ENCODE results near the gene PSG2.
"Not testable (repeated sequence)": the region's sequence is repeated elsewhere in the genome, so short reads cannot be mapped to it uniquely, and the experiment has no call there.

The PSG2 gene

DNA sequence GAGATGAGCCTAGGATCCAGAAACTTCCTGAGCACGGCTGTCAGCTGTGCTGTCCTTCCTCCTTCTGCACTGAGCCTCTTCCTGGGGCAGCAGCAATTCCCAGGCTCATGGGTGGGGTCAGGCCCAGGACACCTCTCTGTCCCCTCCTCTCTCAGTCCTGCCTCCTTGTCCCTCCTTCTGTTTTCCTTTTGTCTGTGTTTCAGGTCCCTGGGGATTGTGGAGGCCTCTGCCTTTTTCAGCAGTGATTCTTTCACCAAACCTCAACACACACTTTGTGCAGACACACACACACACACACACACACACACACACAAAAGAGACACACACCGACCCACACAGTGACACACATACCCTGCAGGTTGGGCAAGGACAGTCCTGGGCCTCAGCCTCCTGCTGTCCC is at the start of gene PSG2:
Gene PSG2, minus strand, starts transcription at position 101 of the 400 bp plus-strand sequence. CDS start 132 bp downstream, outside the sequence.
- not testable (repeated sequence) for DNase-seq

GRCh38 chr19:43131281-43131842 is 48.9 kb upstream of the PSG2 start:
- DNase-seq: not testable (repeated sequence)

GRCh38 chr19:43129197-43129596 is 46.7 kb upstream of the PSG2 start:
- DNase-seq: not testable (repeated sequence)

GRCh38 chr19:43127336-43127735 is 44.8 kb upstream of the PSG2 start:
- DNase-seq: peak; percentile 93

- no peak for DNase-seq
These were observed 44.2 kb upstream of the PSG2 start for GRCh38 chr19:43126720-43127119.

DNA sequence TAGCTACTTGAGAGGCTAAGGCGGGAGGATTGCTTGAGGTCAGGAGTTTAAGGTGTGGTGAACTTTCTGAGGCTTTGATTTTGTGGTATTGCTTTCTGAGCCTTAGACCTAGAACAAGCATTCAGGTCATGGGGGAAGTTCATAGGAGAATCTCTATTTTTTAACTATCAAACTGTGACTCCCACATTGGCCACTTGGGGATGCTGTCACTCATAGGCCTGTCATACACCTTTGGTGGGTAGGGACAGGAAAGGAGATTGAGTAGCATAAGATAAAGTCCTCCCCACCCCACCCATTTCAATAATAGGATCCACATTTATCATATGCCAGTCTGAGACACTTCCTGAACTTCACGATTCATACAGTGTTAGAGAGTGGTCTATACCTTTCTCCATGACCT is 41.9 kb upstream of the PSG2 start:
- DNase-seq: no peak

DNA sequence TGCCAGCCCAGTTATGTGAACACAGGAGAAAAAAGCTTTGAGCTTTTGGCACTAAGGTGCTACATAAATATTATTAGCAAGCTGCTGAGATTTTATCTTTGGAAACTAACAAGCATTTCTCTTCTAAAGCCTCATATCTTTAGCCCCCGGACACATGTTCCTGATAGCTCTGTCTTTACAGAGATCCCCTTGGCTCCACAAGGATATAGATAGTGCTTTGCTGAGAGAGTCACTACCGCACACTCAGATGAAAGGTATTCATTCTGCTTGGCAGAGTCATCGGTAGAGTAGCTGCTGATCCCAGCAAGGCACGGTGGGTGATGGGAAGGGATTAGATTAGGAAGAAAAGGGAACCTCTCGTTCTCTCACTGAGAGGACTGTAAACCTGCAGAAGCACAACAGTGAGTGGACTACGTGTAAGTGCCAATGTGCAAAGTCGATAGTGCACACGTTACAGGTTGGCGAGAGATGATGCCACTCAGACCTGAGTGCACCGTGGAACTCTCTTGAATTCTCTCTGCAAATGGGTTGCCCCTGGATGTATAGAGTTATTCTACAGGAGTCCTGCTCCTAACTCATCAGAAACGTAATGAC is 38.0 kb upstream of the PSG2 start:
- DNase-seq: peak; percentile 92

DNA sequence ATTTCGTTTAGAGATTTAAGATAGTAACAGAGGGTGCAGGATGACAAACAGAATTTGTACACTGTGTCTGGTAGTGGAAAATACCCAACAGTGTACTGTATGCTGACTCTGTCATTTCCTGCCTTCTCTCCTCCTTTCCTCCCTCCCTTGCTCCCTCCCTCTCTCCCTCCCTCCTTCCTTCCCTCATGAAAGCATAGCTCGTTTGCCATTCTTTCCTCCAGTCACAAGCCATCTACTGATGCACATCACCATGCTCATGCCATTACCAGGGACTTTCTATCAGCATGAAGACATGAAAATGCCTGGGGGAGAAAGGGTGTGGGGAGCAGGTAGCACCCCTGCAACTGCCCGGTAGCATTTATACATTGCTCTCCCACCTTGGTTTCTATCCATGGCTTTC is 37.0 kb upstream of the PSG2 start:
- peak; percentile 51 for DNase-seq

- DNase-seq: not testable (repeated sequence)
These were observed 33.9 kb upstream of the PSG2 start for GRCh38 chr19:43116421-43116820.

DNA sequence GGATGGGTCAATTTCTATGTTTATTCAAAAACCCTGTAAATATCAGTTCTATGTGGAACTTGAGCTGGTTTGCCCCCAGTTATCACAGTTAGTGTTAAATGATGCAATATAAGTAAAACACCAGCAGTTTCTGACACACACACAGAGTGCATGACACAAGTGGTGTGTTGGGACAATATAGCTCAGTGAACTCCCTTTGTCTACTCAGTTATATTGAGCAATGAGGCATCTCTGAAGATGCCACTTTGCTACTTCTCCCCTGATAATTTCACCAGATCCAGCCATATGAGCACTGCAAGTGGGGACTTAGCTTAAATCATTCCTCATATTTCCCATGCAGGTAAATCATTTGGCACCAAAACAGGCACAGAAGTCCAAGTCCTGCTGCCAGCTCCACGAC is 33.0 kb upstream of the PSG2 start:
- DNase-seq: not testable (repeated sequence)

- not testable (repeated sequence) for DNase-seq
These were observed 32.6 kb upstream of the PSG2 start for GRCh38 chr19:43115064-43115463.

- not testable (repeated sequence) for DNase-seq
These were observed 32.1 kb upstream of the PSG2 start for GRCh38 chr19:43114626-43115025.

DNA sequence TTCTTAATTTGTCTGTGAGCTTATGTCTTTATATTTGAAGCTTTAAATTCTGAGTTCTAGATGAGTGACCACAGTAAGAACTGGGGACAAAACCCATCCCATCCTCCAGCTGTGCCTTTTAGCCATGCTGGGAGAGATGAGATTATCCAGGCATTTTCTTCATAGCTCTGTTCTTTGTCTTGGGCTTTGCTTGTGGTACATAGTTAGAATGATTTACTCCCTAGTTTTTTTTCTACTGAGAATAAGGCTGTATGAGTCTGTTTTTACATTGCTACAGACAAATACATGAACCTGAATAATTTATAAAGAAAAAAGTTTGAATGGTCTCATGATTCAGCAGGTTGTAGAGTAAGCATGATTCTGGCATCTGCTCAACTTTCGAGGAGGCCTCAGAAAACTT is 24.9 kb upstream of the PSG2 start:
- not testable (repeated sequence) for DNase-seq

- no peak for DNase-seq
These were observed 23.0 kb upstream of the PSG2 start for GRCh38 chr19:43105496-43105895.

- DNase-seq: peak; percentile 72
These were observed 21.8 kb upstream of the PSG2 start for GRCh38 chr19:43104215-43104850.

DNA sequence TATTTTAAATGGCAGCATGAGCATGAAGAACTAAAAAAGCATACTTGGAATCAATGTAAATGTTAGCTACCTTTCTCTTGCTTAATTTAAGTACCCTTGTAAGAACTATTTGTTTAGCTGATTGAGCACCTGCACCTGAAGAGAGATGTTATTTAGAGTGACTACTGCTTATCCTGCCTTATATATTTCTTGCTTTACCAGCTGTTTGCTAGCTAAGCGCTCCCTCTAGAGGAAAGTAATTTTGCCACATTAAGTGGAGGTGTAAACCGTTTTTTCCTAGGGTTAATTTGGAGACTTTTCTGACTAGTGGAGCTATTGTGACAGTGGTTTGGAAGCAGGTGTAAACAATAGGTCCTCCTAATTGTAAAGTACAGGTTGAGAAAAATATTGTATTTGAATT is 19.4 kb upstream of the PSG2 start:
- DNase-seq: no peak

- DNase-seq: not testable (repeated sequence)
These were observed 15.9 kb upstream of the PSG2 start for GRCh38 chr19:43098416-43098815.

DNA sequence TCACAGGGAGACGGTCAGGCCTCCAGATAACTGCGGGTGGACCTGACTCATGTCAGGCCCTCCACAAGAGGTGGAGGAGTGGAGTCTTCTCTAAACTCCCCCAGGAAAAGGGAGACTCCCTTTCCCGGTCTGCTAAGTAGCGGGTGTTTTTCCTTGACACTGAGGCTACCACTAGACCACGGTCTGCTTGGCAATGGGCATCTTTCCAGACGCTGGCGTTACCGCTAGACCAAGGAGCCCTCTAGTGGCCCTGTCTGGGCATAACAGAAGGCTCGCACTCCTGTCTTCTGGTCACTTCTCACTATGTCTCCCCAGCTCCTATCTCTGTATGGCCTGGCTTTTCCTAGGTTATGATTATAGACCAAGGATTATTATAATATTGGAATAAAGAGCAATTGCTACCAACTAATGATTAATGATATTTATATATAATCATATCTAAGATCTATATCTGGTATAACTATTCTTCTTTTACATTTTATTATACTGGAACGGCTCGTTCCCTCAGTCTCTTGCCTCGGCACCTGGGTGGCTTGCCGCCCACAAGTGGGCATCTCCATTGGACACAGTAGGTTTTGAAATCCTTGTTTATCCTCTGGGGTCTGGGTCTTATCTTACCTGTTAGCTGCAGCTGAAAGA is 5.3 kb upstream of the PSG2 start:
- DNase-seq: peak; percentile 33

- peak; percentile 55 for DNase-seq
These were observed 3.5 kb upstream of the PSG2 start for GRCh38 chr19:43085796-43086530.

GRCh38 chr19:43084196-43084832 is 1.8 kb upstream of the PSG2 start:
- not testable (repeated sequence) for DNase-seq

DNA sequence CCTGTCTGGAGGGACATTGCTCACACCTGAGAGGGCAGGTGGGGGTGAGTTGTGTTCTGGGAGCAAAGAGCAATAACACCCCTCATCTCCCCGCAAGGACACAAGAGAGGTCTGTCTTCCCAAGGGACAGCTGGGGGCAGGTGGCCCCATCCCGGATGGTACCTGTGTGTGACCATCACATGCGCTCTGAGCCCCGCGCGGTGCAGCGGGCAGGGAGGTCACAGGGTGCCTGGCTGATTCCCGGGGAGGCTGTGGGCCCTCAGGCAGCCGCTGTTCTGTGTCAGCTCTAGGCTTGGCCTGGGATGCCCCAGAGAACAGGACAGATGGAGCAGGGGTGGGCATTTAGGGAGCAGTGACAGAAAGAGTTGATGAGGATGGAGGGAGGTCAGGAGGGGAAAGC is 1.2 kb upstream of the PSG2 start:
- DNase-seq: not testable (repeated sequence)

- peak; percentile 86 for DNase-seq
These were observed 4.2 kb downstream of the PSG2 start for GRCh38 chr19:43078311-43078710.

DNA sequence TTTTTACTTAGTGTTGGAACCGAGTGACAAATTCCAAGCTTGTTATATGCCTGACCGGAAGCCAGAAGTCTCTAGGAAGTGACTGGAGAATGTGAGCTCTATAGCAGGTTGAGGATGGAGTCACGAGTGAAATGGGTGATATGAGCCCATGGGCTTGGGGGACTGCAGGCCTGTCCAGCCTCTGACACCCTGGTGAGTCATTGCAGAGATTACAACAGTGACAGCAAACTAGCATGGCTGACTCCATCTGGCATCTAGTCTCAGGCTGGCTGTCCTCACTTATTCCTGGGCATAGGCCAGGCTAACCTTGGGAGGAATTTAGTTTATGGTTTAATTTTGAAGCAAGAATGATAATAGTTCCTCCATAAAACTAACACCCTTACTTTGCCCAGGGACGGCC is 4.6 kb downstream of the PSG2 start:
- DNase-seq: peak; percentile 85
